GM19438 (cell line): ENCODE results near the gene HS6ST1.

Experiments used
- ATAC-seq: cut with Tn5 transposase; IDR thresholded peaks from one replicate; pipeline ENCODE4 v1.9.1; 2021; ENCODE audit warnings: low read depth; ENCODE audit not compliant: unreplicated experiment

Gene HS6ST1

DNA sequence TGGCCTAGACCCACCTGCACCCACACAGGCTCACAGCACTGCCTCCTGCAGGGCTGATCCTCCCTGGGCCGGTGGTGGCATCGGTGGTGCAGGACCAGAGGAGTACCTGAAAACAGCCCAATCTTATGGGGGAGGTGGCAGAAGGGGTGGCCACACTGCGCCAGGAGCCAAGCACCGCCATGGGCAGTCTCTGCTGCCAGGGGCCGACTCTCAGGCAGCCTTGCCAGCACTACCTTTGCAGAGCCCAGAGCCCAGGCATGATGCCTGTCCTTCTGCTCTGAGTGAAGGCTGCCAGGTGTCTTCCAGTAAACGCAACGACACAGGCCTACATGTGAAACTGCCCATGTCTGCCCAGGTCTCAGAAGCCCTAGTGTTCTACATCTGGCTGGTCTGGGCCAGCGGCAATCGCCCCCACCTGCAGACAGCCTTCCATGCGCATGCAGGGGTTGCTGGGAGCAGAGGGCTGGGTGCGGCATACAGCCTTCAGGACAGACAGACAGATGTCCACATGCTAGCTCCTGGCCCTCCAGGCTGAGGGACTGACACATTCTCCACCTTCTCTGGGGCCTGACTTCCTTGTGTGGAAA is 6.8 kb downstream of the HS6ST1 start:
- ATAC-seq: no peak

DNA sequence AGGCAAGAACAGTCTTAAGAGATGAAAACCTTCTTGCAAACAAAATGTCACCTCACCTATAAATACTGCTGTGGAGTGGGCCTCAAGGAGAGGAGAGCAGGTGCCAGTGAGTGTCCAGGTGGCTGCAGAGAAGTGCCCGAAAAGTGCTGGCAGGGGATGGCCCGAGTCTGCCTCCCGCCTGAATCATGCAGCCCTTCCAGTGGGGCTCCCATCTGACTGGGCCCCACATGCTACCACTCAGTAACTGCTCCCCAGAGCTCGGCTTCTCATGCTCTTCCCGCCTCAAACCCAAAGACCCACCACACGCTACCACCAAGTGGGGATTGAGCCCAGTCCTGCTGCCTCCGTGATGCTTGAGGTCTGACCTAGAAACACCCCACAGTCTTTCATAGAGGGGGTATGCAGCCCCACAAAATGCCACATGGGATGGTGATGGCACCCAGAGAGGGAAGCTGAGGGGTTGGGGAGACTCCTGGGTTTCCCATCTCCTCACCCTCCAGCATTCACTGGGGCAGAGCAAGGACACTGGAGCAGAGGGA is 7.4 kb downstream of the HS6ST1 start:
- no peak for ATAC-seq

DNA sequence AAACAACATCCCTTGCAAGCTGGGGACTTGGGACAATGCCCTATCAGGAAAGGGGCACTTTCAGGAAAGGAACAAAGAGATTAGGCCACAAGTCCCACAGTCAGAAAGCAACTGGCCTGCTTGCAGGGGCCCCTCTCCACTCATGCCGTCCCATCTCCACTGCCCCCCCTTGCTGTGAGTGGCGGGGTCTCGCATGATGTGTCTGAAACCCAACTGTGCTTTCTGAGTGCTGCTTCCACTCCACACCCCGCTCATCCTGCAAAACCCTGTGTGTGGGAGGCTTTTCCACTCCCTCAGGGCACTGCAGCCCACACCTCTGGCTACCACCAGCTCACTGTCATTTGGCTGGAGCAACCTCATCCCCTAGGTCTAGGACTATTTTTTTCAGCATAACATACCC is 7.9 kb downstream of the HS6ST1 start:
- ATAC-seq: no peak

DNA sequence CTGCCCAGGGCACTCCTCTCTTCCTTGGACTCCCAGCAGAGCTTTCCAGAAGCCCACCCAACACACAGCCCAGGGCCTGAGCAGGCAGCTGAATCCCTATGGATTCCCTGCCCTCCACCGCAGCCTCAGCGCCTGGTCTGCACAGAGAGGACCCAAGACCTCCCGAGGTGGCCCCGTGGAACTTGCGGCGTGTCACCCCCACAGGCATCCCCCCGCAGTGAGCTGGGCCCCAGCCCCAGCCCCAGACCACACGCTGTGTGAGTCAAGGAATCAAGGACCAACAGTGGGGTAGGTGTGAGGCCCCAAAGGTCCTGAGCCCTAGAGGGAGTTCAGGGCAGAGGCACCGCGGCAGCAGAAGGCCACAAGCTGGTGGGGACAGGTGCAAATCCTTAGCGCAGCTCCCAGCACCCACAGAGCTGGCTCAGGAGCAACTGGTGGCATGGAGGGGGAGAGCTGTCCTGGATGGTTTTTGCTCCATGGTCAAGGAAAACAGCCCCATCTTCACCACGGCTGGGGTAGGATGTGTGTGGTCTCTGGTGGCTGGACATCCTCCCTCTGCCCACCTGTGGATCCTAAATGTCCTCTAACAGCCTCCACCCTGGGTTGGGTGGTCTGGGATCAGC is 8.5 kb downstream of the HS6ST1 start:
- no peak for ATAC-seq

DNA sequence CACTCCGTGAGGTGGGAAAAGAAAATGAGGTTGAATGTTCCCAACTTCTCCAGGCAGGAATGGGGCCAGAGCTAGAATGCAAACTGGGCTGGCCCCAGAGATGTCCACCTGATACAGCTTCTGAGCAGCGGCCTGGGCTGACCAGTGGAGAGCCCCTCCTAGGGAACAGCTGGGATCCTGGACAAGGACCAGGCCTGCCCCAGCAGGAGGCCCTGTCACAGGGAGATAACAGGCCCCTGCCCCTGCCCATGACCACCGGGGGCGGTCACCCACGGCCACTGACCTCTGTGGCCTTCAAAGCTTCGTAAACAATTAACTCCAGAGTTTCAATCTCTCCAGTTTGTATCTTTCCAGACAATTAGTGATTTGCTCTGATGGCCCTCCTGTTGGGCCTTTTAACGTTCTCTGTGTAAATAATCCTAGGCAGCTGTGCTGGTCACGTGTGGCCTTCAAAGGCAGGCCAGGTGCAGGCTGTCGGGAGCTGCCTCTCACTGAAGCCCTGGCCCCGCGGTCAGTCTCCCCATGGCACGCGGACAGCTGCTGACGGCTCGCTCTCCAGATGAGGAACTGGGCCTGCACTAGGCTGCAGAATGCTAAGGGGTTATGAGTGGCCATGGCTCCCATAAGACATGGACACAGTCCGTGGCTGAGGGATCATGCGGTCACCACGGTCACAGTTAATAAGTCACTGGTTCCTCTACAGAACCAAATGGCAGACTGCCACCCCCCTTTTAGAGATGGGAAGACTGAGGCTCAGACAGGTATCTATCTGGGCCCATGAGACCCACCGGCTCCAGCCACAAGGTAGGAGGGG is 9.2 kb downstream of the HS6ST1 start:
- ATAC-seq: no peak

DNA sequence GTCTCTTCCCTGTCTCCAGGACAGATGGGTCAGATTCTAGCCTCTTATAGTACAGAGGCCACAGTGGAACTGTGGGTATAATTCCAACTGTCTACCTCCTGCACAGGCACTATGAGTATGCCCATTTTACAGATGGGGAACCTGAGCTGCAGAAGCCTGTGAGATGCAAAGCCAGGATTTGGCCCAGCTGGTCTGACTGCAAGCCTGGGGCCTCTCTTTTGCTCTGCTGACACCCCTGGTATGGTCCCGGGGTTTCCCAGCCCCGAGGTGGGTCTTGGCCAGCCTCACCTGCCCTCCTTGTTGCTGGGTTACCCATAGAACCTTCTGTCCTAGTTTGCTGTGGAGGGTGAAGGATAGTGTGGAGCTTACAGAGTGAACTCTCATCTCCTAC is 9.8 kb downstream of the HS6ST1 start:
- ATAC-seq: no peak

DNA sequence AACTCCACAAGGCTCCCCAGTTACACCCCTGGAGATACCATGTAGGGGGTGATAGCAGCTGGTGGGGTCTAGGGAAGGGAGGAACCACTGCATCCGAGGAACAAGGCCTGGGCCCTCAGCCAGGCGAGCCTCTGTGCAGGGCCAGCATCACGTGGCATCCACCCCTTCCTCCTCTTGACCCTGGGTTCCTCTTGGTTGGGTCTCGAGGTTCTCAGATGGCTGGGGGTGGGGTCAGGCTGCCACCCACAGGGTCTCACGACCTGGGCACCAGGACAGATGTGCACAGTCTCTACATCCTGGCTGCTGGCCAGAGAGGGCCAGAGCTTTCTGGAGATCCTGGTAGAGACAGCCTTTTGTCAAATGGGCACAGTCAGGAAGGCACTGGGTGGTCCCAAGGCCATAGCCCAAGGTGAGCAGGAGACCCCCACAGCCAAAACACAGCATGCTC is 10.4 kb downstream of the HS6ST1 start:
- ATAC-seq: no peak

DNA sequence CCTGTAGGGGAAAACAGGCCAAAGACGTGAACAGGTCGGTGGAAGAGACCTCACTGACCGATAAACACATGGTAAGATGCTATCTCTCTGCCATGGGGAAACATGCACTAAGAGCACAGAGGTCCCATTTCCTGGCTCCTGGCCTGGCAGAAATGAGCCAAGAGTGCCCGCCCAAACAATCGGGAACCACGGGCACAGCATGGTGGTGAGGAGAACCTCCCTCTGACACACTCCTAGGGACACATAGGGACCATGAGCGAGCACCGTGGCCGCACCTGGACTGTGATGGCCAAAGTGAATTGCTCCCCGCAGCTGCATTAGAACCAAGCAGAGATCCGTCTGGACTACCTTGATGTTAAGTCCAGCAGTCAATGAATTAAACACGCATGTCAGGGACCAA is 11.1 kb downstream of the HS6ST1 start:
- no peak for ATAC-seq

DNA sequence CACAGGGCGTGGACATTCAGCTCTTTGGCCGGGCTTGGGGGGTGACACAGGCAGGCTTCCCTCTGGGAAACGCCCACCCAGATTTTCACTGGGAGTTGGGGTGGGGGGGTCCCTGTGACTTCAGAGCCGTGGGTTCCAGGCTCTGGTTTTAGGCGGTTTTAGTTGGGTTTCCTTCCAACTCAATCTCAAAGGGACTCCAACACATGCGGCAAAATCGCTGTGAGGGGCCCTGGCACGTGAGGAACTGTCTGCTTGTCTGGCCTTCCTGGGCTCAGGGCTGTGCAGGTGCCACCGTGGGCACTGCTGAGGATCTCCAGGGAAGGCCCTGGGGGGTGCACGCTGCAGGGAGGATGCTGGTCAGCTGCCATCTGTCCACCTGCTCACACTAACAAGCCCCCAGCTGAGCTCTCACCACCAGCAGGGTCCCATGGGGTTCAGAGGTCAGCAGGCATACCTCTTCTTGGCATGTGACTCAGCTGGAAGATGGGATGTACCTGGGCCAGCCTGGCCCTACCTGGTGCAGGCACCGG is 11.7 kb downstream of the HS6ST1 start:
- no peak for ATAC-seq

DNA sequence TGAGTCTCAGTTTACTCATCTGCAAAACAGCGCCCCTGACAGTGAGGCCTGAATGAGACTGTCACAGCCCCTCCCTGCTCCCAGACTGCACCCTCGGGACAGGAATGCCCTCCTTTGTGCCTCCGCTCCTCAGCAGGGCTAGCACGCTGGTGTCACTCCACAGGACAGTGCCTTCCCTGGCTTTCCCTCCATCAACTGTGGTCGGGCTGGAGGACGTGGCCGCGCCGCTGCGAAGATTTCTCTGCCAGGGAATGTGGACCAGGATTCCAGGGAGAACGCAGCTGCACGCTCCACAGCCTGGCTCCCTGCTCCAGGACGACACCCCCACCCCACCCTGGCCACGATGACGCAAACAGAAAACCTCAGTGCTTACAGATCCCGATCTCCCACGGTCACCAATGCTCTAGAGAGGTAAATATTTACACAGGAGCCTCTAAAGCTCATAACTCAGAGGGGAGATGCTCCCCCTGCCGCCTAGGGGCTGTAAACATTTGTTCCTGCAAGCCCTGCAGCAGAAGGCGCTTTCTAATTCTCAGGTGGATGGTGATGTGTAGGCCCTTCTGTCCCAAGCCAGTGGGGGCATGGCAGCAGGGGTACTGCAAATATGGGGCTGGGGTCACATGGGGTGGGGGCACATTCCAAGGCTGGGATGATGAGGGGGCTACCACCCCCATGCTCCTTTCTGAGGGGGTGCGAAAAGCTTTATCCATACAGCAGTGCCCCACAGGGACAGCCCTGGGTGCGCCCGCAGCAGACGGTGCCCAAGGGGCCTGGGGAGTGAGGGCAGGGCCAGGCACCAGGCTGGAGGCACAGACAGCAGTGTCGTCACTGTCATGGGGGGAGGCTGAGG is 12.4 kb downstream of the HS6ST1 start:
- no peak for ATAC-seq

DNA sequence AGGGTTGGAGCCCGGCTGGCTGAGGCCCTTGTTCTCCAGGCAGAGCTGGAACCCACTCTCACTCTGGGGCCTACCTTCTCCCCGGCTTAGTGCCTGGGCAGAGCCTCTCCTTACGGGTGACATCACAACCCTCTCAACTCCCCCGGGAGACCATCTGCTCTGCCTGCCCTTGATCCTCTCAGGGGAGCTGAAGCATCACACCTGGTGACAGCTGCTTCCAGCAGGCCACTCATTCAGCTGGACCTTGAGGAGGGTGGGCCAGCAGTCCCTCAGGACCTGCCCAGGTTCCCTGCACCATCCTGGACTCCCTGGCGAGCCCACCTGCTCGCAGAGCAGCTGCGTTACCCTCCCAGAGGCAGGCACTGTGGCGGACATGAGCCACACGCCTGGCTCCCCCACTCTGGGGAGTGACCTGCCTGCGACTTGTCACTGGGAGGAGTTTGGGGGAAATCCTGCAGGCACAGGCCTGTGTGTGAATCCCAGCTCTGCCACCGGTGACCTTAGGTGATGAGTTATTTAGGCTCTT is 13.1 kb downstream of the HS6ST1 start:
- ATAC-seq: peak; percentile 85

DNA sequence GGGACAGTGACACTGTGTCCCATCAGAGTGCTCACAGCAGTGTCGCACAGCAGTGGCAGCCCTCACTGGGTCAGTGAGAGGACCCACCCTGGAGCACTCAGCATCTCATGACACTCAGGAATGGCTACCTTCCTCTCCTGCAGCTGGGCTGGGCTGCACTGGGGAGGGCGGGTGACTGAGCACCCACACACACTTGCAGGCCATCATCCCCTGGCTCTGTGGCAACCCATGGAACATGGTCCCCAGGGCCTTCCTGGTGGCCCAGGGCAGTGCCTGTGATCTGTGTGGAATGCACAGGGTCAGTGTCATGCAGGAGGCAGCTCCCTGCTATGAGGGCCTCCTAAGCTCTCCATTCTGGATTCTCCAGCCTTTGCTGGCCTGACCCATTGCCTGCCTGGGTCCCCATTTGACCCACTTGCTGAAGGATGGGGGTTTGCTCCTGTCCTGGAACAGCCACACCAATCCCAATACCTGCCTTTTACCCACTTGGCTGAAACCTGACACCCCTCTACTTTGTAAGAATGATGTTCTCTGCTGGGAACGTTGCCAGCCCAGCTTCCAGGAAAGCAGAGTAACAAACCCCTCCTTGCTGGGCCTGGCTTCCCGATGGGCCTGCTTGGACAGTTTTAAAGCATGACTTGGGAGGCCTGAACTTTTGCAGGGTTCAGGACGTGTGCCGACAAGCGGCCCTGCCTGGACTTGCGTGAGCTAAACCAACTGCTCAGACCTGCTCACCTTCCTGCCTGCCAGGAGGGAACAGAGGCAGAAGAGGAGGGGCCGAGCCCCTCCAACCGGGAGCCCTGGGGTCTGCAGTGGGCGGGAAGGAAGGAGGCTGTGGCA is 13.7 kb downstream of the HS6ST1 start:
- peak; percentile 20 for ATAC-seq

DNA sequence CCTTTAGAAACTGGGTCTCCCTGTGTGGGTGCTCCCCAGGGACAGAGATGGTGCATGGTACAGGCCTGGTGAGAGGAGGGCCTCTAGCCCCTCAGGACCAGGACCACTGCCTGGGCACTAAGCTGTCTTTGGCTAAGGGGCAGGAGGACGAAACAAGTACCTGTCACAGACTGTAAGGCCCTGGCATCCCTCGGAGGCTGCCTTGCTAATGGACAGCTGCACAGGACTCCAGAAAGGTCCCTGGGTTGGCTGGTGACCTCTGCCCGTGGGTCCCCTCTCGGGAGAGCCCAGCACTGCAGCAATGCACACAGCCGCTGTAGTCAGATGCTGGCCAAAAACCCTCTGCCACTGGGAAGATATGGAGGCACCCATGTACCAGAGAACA is 14.3 kb downstream of the HS6ST1 start:
- no peak for ATAC-seq

DNA sequence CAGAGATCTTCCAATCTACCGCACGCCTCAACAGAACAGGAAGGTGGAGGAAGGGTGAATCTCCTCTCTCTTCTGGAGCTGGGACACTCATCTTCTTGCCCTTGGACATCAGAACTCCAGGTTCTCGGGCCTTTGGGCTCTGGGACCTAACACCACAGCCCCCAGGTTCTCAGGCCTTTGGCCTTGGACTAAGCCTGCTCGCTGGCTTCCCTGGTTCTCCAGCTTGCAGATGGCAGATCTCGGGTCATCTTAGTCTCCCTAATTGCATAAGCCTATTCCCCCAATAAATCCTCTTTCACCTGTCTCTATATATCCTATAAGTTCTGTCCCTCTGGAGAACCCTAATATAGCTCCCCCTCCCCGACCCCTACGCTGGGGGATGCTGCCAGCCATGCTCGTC is 14.8 kb downstream of the HS6ST1 start:
- ATAC-seq: no peak

DNA sequence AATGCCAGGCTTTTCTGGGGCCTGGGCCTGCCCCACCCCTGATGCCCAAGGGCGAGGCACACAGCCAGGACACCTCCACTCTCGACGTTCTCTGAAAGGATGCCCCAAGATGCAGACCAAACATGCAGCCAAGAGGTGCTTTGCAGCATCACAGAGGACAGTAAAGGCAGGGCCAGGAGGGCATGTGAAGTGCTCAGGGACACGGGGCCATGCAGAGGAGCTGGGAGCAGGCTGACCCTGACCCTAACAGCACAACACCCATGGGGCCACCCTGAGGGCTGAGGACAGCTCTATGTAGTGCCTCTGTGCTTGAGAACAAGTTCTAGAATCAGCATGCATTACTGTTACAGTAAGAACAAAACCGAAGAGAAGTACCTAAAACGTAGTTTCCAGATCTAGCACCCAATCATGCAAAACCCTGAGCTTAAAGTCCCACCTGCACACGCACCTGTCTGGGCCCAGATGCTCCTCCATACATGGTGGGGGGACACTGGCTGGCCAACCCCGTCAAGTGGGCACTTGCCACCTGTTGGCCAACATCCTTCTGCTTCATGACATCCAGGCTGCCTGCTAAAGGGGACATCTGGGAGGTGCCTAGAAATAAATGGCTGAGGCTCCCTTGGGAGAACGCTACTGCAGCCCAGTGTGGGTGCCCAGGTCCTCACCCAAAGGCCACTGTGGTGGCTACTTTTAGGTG is 15.4 kb downstream of the HS6ST1 start:
- no peak for ATAC-seq

DNA sequence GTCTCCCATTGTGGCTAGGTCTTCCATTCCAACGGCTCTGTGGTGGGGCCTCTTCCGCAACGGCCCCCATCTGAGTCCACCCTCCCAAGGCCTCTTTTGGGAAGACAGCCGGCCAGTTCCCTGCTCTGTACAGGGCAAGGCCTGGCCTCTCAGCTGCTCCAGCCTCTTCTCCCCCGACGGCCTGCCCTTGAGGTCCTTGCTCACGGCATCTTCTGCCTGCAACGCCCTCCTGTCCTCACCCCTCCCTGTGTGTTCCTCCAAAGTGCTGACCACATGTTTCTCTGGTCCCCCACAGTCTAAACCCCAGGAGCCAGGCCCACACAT is 16.0 kb downstream of the HS6ST1 start:
- ATAC-seq: no peak

DNA sequence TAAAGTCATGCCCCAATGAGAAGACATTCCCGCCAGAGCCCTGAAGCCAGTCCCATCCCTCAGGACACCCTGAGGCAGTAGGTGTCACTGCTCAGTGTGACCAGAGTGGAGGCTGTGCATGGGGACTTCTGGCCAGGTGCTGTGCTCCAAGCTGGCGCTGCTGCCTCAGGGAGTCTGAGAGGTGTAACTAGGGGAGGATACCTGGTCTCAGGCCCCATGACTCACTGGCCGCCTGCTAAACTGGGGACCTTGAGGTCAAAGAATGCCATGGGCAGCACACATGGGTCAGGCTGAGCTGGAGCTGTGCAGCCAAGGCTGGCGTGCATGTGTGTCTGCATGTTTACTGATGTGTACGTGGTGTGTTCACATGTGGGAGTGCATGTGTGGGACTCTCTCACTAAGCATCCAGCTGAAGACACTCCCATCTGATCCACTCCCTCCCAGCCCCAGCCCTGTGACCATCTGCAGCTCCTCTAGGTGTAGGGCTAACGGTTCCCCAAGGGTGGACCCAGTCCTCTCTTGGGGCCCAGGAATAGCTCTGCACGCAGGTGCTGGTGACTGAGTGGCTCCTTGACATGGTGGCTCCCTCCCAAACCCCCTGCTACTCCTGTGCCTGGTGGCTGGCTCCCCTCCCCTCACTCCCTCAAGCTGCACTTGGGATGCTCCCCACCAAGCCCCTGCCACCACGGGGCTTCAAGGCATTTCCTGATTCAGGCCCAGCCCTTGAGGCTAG is 16.5 kb downstream of the HS6ST1 start:
- ATAC-seq: no peak

DNA sequence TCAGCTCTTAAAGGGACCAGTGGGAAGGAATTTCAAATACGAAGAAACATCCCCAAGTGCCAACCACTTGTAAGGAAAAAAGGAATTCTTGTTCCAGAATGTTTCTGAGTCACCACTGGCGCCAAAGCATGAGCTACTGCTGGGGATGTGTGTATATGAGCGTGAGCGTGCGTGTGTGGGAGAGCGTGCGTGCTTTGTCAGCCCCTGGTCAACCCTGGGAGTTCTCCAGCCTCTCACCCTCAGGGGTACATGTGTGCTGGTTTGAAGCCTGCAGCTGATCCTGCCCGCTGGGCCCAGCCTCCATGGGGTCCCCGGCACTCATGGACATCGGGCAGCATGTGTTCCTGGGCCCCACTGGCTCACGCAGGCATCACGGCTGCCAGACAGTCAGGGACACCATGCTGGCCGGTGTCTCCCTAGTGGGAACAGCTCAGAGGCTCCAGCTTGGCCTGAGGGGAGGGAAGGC is 17.1 kb downstream of the HS6ST1 start:
- no peak for ATAC-seq
